Renal pelvis (tissue), 4 donors: ENCODE measurements around the gene KLK10. TPM values are rescaled to one million over a fixed set of nuclear protein-coding genes. Genes with fewer than 3 reads are reported as not detected.
"Not testable (repeated sequence)": the region's sequence is repeated elsewhere in the genome, so short reads cannot be mapped to it uniquely, and the experiment has no call there.

Experiments used
- DNase-seq: peaks from one replicate; pipeline ENCODE4 v3.0.0-alpha.2; 2013
- polyA plus RNA-seq, 3 donors: library from polyadenylated mRNA; unstranded; fragments of 120-200 nt; gene quantifications; one replicate each; pipeline ENCODE4 v1.2.1, GENCODE V29; 2013; ENCODE audit not compliant: insufficient read length in 3 of 3

The KLK10 gene
- polyA plus RNA-seq, 3 donors, result 0.16 to 0.36 (median 0.24) TPM

GRCh38 chr19:51002542-51003311 is 16.8 kb downstream of the KLK10 start:
- DNase-seq, result peak; percentile 54

DNA sequence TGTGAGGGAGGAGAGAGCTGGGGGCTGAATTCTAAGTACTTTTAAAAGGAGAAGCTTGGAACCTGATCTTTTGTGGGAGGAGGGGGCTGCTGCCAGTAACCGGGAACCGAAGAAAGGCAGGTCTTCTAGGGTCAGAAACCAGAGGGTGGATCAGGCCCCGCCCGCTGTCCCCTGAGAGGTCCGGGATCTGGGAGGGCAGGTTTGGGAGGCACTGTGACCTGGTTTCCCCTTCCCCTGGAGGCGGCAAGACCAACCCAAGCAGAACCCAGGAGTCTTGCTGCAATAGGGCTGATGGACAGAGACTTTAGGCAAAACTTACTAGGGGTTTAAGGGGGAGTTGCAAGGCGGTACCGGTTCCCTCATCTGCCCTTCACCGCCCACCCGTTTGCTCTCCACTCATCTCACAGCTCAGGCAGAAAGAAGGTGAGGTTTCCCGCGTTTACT is 17.4 kb downstream of the KLK10 start:
- DNase-seq, result peak; percentile 71

DNA sequence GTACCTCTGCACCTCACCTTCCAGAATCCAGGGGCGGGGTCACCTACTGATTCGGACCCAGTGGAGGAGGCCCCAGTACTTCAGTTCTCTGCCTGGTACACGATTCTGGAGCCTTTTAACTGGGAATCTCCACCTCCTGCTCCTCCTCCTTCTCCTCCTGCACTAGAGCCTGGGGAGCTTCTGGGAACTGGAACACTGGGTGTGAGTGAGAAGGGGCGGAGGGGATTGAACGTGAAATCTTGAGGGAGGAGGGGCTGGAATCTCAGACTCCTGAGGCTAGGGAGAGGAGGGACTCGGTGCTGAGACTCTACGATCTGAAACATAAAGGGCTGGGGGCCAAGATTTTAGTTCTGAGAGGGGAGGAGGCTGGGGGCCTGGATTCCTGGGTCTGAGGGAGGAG is 18.0 kb downstream of the KLK10 start, which contains the start of gene KLK8:
Gene KLK8 (minus strand): TSS at position 90 of the 400 bp plus-strand sequence. CDS start 437 bp downstream, outside the sequence.
- DNase-seq, result no peak

GRCh38 chr19:51000981-51001380 is 18.5 kb downstream of the KLK10 start:
- DNase-seq, result no peak

DNA sequence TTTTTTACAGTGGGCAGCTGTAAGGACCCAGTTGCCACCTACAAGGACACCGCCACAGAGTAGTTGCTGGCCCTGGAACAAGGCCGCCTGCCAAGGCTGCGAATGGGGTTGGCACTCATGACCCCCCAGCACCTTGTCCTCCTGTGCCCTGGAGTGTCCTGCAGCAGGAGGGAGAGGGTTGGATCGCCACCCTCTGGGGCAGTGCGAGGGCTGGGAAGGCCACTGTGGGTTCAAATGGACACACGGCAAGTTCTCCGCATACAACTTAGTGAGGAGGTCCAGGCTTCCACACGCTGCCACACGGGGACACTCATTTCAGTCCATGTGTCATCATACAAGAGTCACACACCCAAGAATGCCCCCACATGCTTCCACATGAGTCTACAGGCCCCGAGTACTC is 19.1 kb downstream of the KLK10 start:
- no peak for DNase-seq

DNA sequence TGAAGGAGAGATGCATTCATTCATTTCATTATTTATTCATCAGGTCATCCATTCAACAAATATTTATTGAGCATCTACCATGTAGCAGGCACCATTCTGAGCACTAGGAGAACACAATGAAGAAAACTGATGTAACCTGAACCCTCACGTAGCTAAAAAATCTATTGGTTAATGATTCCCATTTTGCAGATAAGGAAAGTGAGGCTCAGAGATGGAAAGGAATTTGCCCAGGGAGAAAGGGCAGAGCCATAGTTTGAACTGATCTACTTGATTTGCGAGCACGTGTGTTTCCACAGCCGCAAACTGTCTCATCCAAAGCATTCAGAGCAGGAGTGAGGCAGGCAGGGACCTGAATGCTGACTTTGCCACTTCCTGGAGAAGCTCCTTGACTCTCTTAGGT is 20.8 kb downstream of the KLK10 start:
- no peak for DNase-seq

- DNase-seq, result no peak
Observed at GRCh38 chr19:50998061-50998460, 21.4 kb downstream of the KLK10 start.

DNA sequence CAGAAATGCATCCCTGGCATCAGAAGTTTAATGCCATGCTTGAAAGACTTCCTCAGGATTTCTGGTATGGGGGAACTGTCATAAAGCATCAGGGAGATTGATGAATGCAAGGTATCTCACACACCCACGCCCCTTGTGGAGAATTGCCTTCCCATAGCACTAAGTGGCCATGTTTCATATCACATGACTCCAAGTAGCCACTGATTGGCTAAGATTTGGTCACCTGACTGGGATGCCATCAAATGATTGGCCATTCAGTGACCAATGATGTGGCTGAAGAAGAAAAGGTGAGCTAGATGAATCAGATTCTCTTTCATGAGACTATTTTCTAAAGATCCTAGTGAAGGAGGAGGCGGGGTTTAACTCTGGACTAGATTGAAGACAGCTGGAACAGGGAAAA is 25.4 kb downstream of the KLK10 start:
- no peak for DNase-seq

DNA sequence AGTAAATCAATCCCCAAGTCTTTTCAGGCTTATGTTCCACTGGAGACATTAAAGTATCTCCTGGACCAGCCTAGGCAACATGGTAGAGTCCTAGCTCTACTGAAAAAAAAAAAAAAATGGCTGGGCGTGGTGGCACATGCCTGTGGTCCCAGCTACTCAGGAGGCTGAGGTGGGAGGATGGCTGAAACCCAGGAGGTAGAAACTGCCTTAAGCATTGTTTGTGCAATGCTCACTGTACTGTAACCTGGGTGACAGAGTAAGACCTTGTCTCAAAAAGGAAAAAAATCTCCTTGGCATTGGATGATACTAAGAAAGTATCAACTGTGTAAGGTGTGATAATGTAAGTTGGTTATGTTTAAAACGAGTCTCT is 26.9 kb downstream of the KLK10 start:
- DNase-seq, result no peak

- DNase-seq, result not testable (repeated sequence)
Observed at GRCh38 chr19:50984416-50984815, 35.1 kb downstream of the KLK10 start.

- peak; percentile 20 for DNase-seq
Observed at GRCh38 chr19:50983625-50984292, 35.8 kb downstream of the KLK10 start, which contains the start of gene KLK7. TSS of gene KLK7 (minus strand) at chr19:50983917. CDS start at chr19:50982399, 1,518 bp downstream.

DNA sequence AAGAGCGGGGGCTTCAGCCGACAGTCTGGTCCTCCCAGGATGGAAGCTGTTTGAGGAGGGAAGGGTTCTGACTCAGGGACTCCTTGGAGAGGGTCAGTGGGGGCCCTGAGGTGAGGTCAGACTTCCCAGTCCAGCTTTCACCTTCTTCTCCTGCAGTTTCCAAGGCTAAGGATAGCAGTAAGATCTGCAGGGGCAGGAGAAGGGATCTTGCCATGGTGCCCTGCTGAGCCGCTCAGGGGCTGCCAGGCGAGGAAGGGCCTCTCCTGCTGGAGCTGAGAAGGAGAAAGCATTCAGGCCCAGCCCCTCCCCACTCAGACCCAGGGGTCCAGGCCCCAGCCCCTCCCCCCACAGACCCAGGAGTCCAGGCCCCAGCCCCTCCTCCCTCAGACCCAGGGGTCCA is 37.3 kb downstream of the KLK10 start:
- no peak for DNase-seq

DNA sequence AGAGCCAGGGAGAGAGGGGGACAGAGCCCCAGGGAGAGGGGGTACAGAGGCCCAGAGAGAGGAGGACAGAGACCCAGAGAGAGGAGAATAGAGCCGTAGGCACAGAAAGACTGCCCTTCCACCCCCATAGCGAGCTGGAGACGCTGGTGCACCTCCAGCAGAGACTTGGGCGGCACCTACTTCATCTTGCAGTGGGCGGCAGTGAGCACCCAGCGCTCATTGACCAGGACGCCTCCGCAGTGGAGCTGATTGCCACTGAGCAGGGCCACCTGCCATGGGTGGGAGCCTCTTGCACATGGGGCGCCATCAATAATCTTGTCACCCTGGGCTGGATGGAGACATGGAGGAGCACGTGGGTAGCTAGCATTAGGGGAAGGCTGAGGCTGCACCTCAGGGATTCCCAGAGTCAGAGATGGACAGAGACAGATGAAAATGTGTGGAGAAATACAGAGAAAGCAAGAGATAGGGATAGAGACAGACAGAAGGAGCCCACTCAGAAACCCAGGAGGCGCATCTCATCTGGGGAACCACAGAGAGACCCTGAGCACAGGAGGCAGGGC is 37.8 kb downstream of the KLK10 start:
- DNase-seq, result no peak

DNA sequence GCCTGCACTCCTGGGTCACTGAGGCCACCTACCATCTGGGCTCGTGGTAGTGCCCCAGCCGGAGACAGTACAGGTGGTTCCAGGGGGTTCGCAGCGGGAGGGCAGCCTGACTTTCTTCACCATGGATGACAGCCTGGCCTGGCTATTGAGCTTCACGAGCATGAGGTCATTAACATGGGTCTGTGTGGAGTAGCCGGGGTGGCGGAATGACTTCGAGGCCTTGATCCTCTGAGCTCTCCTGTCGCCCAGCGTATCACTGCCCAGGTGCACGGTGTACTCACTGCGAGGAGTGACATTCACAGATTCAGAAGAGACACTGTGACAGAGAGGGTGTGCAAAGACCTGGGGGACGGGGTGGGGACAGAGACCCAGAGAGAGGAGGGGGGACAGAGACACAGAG is 39.3 kb downstream of the KLK10 start:
- no peak for DNase-seq

DNA sequence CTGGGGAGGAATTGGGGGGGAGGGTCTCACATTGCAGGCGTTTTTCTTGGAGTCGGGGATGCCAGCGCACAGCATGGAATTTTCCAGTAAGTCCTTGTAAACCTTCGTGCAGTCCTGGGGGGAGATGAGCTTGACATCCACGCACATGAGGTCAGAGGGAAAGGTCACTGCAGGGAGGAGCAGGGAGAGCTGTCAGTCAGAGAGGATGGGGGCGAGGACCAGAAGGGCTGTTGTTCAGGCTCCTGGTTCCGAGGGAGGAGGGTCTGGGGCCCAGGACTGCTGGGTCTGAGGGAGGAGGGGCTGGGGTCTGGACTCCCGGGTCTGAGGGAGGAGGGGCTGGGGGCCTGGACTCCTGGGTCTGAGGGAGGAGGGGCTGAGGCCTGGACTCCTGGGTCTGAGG is 39.8 kb downstream of the KLK10 start:
- no peak for DNase-seq

DNA sequence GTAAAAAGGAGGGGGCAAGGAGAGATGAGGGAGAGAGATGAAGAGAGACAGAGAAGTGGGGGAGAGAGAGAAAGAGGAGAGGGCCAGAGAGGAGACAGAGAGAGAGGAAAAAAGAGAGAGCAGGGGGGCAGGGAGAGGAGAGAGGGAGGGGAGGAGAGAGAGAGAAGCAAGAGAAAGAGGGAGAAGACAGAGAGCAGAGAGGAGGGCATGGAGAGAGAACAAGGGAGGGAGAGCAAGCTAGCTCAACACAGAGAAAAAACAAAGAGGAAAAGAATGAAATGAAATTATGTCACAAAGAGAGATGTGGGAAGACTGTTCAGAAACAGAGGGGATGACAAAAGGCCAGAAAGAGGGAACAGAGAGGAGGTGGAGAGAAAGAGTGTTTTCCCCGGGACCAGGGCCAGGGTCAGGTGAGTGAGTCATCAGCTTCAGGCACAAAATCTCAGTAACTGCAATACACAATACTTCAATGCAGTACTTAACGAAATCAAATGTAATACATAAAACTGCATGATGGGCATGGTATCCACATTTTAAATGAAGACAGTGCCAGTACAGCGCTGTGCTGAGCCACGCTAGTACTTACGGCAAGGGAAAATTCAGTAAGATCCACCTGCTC is 40.6 kb downstream of the KLK10 start:
- DNase-seq, result no peak

DNA sequence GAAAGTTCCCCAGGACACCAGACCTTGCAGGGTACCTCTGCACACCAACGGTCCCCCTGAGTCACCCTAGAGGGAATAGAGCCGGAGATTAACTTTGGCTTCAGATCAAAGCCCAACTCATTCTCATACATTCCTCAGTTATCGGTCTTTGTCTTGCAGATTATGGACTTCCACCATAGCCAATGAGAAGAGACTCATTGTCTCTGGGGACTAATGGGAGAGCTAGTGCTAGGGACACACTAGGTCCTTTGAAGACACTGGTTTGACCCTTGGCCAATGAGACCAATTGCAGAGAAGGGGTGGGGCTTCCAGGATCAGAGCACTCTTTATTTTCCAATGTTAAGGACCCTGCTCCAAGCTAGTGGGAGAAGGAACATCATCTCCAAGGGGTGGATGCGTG is 41.9 kb downstream of the KLK10 start:
- no peak for DNase-seq

DNA sequence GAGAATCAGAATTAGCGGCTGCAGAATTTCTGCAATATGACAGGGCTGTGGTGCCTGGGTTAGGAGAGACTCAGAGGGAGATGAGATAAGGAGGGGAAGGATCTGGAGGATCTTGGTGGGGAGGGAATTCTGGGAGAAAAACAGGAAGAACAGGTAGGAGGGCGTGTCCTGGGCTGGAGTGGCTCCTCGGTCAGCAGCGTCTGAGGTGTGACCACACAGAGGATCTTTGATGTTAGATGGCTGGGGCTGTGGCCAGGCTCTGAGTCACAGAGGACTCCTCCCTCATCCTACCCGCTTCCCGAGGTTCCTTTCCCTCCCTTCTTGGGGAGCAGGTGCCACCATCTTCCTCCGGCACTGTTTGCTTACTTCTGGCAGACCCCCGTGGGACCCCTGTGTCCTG is 43.7 kb downstream of the KLK10 start:
- no peak for DNase-seq

- peak; percentile 28 for DNase-seq
Observed at GRCh38 chr19:50974702-50975556, 44.6 kb downstream of the KLK10 start.

DNA sequence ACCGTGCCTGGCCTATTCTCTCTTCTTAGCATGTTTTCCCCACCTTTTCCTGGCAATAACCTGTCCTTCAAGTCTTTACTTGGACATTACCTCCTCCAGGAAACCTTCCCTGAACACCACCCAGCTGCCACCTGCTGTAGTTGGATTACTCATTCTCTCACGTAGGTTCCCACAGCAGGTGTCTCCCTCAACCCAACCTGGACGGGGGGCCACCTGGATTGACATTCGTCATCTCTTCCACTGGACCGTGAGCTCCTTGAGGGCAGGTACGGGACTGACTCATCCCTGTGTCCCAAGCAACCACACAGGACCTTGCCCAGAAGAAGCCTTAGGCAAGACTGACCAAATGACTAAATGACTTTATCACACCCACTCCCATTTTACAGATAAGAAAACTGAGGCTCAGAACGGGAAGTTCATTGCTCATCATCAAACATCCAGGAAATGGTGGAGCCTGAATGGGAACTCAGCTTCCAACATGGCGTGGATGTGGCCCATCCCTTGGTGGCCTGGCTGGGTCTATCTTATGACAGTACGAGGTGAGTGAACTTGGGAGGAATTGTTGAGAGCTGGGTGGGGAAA is 46.6 kb downstream of the KLK10 start:
- no peak for DNase-seq

DNA sequence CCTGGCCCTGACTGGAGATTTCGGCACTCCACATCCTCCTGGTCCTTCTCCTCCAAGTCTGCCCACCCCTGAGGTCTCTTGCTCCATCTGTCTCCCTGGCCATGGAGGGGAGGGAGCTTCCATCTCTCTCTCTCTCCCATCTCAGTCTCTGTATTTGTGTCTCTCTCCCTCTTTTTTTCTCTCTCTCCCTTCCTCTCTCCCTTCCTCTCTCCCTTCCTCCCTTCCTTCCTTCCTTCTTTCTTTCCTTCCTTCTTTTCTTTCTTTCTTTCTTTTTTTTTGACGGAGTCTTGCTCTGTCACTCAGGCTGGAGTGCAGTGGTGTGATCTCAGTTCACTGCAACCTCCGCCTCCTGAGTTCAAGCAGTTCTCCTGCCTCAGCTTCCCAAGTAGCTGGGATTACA is 49.7 kb downstream of the KLK10 start:
- not testable (repeated sequence) for DNase-seq
